B cell (primary cell): ENCODE data around the gene SKP2. TPM values are rescaled to one million over a fixed set of nuclear protein-coding genes. Genes with fewer than 3 reads are reported as not detected.

Experiments
- ATAC-seq: fragments of 200-7000 bp; cut with Tn5 transposase; one replicate; pipeline ENCODE4 v1.10.0; 2021; ENCODE audit warnings: low read depth, mild to moderate bottlenecking, moderate number of reproducible peaks, moderate library complexity
- CTCF ChIA-PET: fragments of 350-600 bp; sonication (Branson Sonifier 250); formaldehyde crosslinking; loops from one replicate; lab custom pipeline; 2021; ENCODE audit warnings: antibody characterized with exemption, inconsistent platforms; lab: Charles Lee
- POLR2A ChIA-PET: fragments of 350-600 bp; sonication (Branson Sonifier 250); formaldehyde crosslinking; loops from one replicate; lab custom pipeline; 2021; ENCODE audit warnings: antibody characterized with exemption; lab: Charles Lee
- DNase-seq: peaks from one replicate; pipeline ENCODE4 v3.0.0; 2013
- H2AFZ ChIP-seq: 2 replicates; pipeline ENCODE4 v1.6.1; 2012; ENCODE audit warnings: mild to moderate bottlenecking, low read depth, low read length; ENCODE audit not compliant: insufficient read depth, poor library complexity, severe bottlenecking
- H3K27ac ChIP-seq, 2 donors: 1 replicate in 1 of 2; 2 replicates in 1 of 2; pipeline ENCODE4 v1.5.1; 2012 to 2013; ENCODE audit warnings: low read length in 2 of 2, mild to moderate bottlenecking in 2 of 2, moderate library complexity in 1 of 2
- H3K27me3 ChIP-seq, 4 experiments: fragments of 200-600 bp in 1 of 4; sonication (generic) in 1 of 4; replicated peaks in 1 of 4; 1 replicate in 2 of 4; 2 replicates in 2 of 4; pipeline versions ENCODE4 v1.6.1 to v1.7.0; 2013 to 2016; ENCODE audit warnings: low read length in 3 of 4, mild to moderate bottlenecking in 2 of 4, mixed read lengths in 1 of 4, moderate library complexity in 1 of 4; ENCODE audit not compliant: insufficient read depth in 4 of 4, control insufficient read depth in 3 of 4; ENCODE audit errors: control extremely low read depth in 1 of 4
- H3K36me3 ChIP-seq, 2 experiments: replicated peaks in 1 of 2; 1 replicate in 1 of 2; 2 replicates in 1 of 2; pipeline versions ENCODE4 v1.6.1 to v1.7.1; 2013; ENCODE audit warnings: low read length in 1 of 2; ENCODE audit not compliant: insufficient read depth in 2 of 2, control insufficient read depth in 1 of 2; ENCODE audit errors: control extremely low read depth in 1 of 2, extremely low read depth in 1 of 2
- H3K4me1 ChIP-seq, 2 donors: fragments of 200-600 bp in 1 of 2; sonication (generic) in 1 of 2; 1 replicate in 1 of 2; 2 replicates in 1 of 2; pipeline versions ENCODE4 v1.5.1 to v1.6.1; 2013 to 2017; ENCODE audit warnings: low read length in 2 of 2; ENCODE audit not compliant: control insufficient read depth in 2 of 2, insufficient read depth in 2 of 2
- H3K4me2 ChIP-seq: replicated peaks from 2 replicates; pipeline ENCODE3; 2012; ENCODE audit warnings: mild to moderate bottlenecking, low read depth, low read length; ENCODE audit not compliant: poor library complexity, severe bottlenecking
- H3K4me3 ChIP-seq, 5 experiments: fragments of 200-600 bp in 1 of 5; sonication (generic) in 1 of 5; 1 replicate in 3 of 5; 2 replicates in 2 of 5; pipeline versions ENCODE4 v1.5.1 to v1.7.0; 2011 to 2016; ENCODE audit warnings: low read length in 4 of 5, mild to moderate bottlenecking in 4 of 5, low read depth in 2 of 5, control low read depth in 1 of 5, moderate library complexity in 1 of 5; ENCODE audit not compliant: insufficient read depth in 1 of 5; ENCODE audit errors: control extremely low read depth in 1 of 5, extremely low read depth in 1 of 5
- H3K79me2 ChIP-seq: fragments of 200-600 bp; sonication (generic); one replicate; pipeline ENCODE4 v1.6.0; 2016; ENCODE audit warnings: low read length; ENCODE audit not compliant: control insufficient read depth, insufficient read depth
- H3K9ac ChIP-seq: fragments of 200-600 bp; sonication (generic); 2 replicates; pipeline ENCODE4 v1.6.1; 2017; ENCODE audit warnings: mild to moderate bottlenecking, low read length, moderate library complexity
- H3K9me3 ChIP-seq, 3 donors: one replicate each; pipeline versions ENCODE4 v1.6.1 to v1.7.1; 2013; ENCODE audit warnings: low read length in 2 of 3; ENCODE audit not compliant: control insufficient read depth in 2 of 3, insufficient read depth in 1 of 3; ENCODE audit errors: control extremely low read depth in 1 of 3
- H4K20me1 ChIP-seq: 2 replicates; pipeline ENCODE4 v1.6.0; 2012; ENCODE audit warnings: mild to moderate bottlenecking, low read length; ENCODE audit not compliant: insufficient read depth, control insufficient read depth, poor library complexity, severe bottlenecking
- H3K27ac Mint-ChIP-seq: one replicate; pipeline ENCODE4 v1.8.0; 2021; ENCODE audit warnings: mixed read lengths
- H3K27me3 Mint-ChIP-seq: one replicate; pipeline ENCODE4 v1.8.0; 2021; ENCODE audit warnings: mixed read lengths
- H3K4me1 Mint-ChIP-seq: one replicate; pipeline ENCODE4 v1.8.0; 2021; ENCODE audit warnings: mixed read lengths
- H3K4me3 Mint-ChIP-seq: one replicate; pipeline ENCODE4 v1.8.0; 2021; ENCODE audit warnings: mixed read lengths
- H3K9me3 Mint-ChIP-seq: one replicate; pipeline ENCODE4 v1.8.0; 2022; ENCODE audit warnings: mixed read lengths; ENCODE audit not compliant: insufficient read depth
- CTCF ChIP-seq: fragments of 200-600 bp; IDR thresholded peaks from one replicate; pipeline ENCODE4 v1.8.0; 2022; ENCODE audit warnings: antibody characterized with exemption, mild to moderate bottlenecking
- EZH2 ChIP-seq: IDR thresholded peaks from 2 replicates; pipeline ENCODE4 v1.6.1; 2012; ENCODE audit warnings: borderline replicate concordance, low read depth, mild to moderate bottlenecking, moderate library complexity, low read length; ENCODE audit not compliant: insufficient read depth, poor library complexity, severe bottlenecking
- WGBS: methylation state at CpG from one replicate; pipeline ENCODE4 v1.1.5; 2013; ENCODE audit warnings: missing lambda C conversion rate; ENCODE audit not compliant: insufficient coverage; 5-methylcytosine and 5-hydroxymethylcytosine counted together
- intact Hi-C: fragments of 100-400 bp; cut with micrococcal nuclease; formaldehyde crosslinking; loops from one replicate; pipeline ENCODE4 v1.10.0; 2022
- polyA plus RNA-seq: library from polyadenylated mRNA; depleted of rRNA; stranded (reverse); fragments of >200 nt; gene quantifications from 2 replicates; pipeline ENCODE4 v1.2.3, GENCODE V29; 2012
- total RNA-seq, 2 donors: library from RNA; stranded (reverse); fragments of 120-200 nt in 1 of 2; gene quantifications; 1 replicate in 1 of 2; 2 replicates in 1 of 2; pipeline versions ENCODE4 v1.2.3 to v1.2.4, GENCODE V29; 2013 to 2022

SKP2 gene
- total and polyA plus RNA-seq, 2 donors (not counting 1 experiment from before 2014, with no cell fraction given), result 26.7 to 27.1 TPM

GRCh38 chr5:36153298-36153677, 1.4 kb downstream of the SKP2 start:
- Histone ChIP-seq H2AFZ (no peak overlapping the region), H3K9me3 (no peaks in the 10 kb centered on the region), H3K27me3 (no peaks in the 10 kb centered on the region), H3K4me3 (no peak overlapping the region), H3K27ac (no peak overlapping the region), H3K36me3 (peaks cover 1 to 25% of the 10 kb centered on the region in 2 experiments), H4K20me1 (no peaks in the 10 kb centered on the region), H3K9ac (no peak overlapping the region), H3K4me2 (no peak overlapping the region), H3K4me1 (peaks cover 19 to 25% of the 10 kb centered on the region in 2 donors), H3K79me2 (peaks cover 96% of the 10 kb centered on the region)
- ATAC-seq, result no peak
- CTCF ChIA-PET, result interaction anchor here (0.8 to 2.8 kb wide), 3 partner anchors 13 to 113 kb away, joined by 3 to 16 read pairs (median 8); partner anchors contain the start of gene NADK2
- Mint-ChIP-seq H3K27me3 (no peaks in the 10 kb centered on the region), H3K9me3 (no peaks in the 10 kb centered on the region), H3K27ac (no peak overlapping the region), H3K4me3 (peak overlapping the region; percentile 56), H3K4me1 (peaks cover 48% of the 10 kb centered on the region)
- WGBS, result 92% methylated on average over 4 of the region's 7 CpGs
- no peak for DNase-seq
- POLR2A ChIA-PET, result no interaction called here
- intact Hi-C loops, result loop anchor here (2.0 kb wide), 1 partner anchor 538 kb away; no protein-coding TSS in a partner anchor
- TF ChIP-seq EZH2 (no peak), CTCF (no peak)

GRCh38 chr5:36153726-36154125, 1.8 kb downstream of the SKP2 start:
- CTCF ChIA-PET, result interaction anchor here (0.8 kb wide), 1 partner anchor 112 kb away, joined by 8 read pairs; no protein-coding TSS in a partner anchor
- no peak overlapping the region for H2AFZ ChIP-seq
- no peak overlapping the region for H3K27ac Mint-ChIP-seq

More at GRCh38 chr5:36153726-36154125, 1.8 kb downstream of the SKP2 start:
- no peak overlapping the region for H3K4me2 ChIP-seq
- peak overlapping the region; percentile 56 for H3K4me3 Mint-ChIP-seq
- H3K79me2 ChIP-seq, result peaks cover 94% of the 10 kb centered on the region
- H3K27ac ChIP-seq, result no peak overlapping the region
- H3K27me3 ChIP-seq, result no peaks in the 10 kb centered on the region
- H3K27me3 Mint-ChIP-seq, result no peaks in the 10 kb centered on the region
- H4K20me1 ChIP-seq, result no peaks in the 10 kb centered on the region
- intact Hi-C loops, result loop anchor here (2.0 kb wide), 1 partner anchor 537 kb away; no protein-coding TSS in a partner anchor
- no peak for TF ChIP-seq EZH2
- no peak for TF ChIP-seq CTCF
- peaks cover 19 to 25% of the 10 kb centered on the region in 2 donors for H3K4me1 ChIP-seq
- ATAC-seq (no peak), DNase-seq (no peak)
- peaks cover 51% of the 10 kb centered on the region for H3K4me1 Mint-ChIP-seq
- peaks cover 1 to 29% of the 10 kb centered on the region in 2 experiments for H3K36me3 ChIP-seq
- WGBS, result no CpG with 5 or more reads among the region's 4 CpGs
- no peak overlapping the region for H3K9ac ChIP-seq
- POLR2A ChIA-PET, result interaction anchor here (0.8 kb wide), 1 partner anchor 87 kb away, joined by 3 read pairs; no protein-coding TSS in a partner anchor
- no peak overlapping the region for H3K4me3 ChIP-seq
- H3K9me3 ChIP-seq, result no peaks in the 10 kb centered on the region
- H3K9me3 Mint-ChIP-seq, result no peaks in the 10 kb centered on the region
